ENCODE data around the gene CGREF1. TPM values are rescaled to one million over a fixed set of nuclear protein-coding genes. Genes with fewer than 3 reads are reported as not detected.
A peak's percentile ranks its signal among the peaks of the same experiment; 100 is the strongest.

The CGREF1 gene
- total and polyA plus RNA-seq, 8 donors: 0.31 to 3.4 (median 0.67) TPM

- no peak overlapping the region for H3K27ac ChIP-seq
- no peak overlapping the region for H3K4me3 ChIP-seq
- ATAC-seq: no peak
- no peak for TF ChIP-seq CTCF (IDR thresholded peaks at IDR 0.05)
- peak in 1 of 4 donors; percentile 75 for DNase-seq
- H3K36me3 ChIP-seq: peaks cover 0 to 3% of the 10 kb centered on the region in 2 donors
- peaks cover 9 to 16% of the 10 kb centered on the region in 2 donors for H3K4me1 ChIP-seq
- peaks cover 0 to 12% of the 10 kb centered on the region in 2 donors for H3K27me3 ChIP-seq
- intact Hi-C loops (cut with DNase I): no loop called here
- H3K9me3 ChIP-seq: no peaks in the 10 kb centered on the region
Measured at GRCh38 chr2:27137322-27137935, 18.5 kb upstream of the CGREF1 start.

- Histone ChIP-seq H3K27me3 (peaks cover 0 to 5% of the 10 kb centered on the region in 2 donors), H3K9me3 (no peaks in the 10 kb centered on the region), H3K36me3 (peaks cover 0 to 10% of the 10 kb centered on the region in 2 donors), H3K27ac (no peak overlapping the region), H3K4me3 (no peak overlapping the region), H3K4me1 (peaks cover 9 to 16% of the 10 kb centered on the region in 2 donors)
- no peak for ATAC-seq
- intact Hi-C loops (cut with DNase I): no loop called here
- no peak for TF ChIP-seq CTCF (IDR thresholded peaks at IDR 0.05)
- DNase-seq: no peak
Measured at GRCh38 chr2:27136751-27137150, 17.8 kb upstream of the CGREF1 start.

GRCh38 chr2:27135478-27135955, 16.6 kb upstream of the CGREF1 start:
- no peak for ATAC-seq
- no peak for TF ChIP-seq CTCF (IDR thresholded peaks at IDR 0.05)
- no peak for DNase-seq
- intact Hi-C loops (cut with DNase I): no loop called here
- Histone ChIP-seq H3K27ac (no peak overlapping the region), H3K9me3 (no peaks in the 10 kb centered on the region), H3K4me1 (peaks cover 9 to 16% of the 10 kb centered on the region in 2 donors), H3K4me3 (no peak overlapping the region), H3K27me3 (no peaks in the 10 kb centered on the region), H3K36me3 (peaks cover 0 to 22% of the 10 kb centered on the region in 2 donors)

GRCh38 chr2:27134781-27135477, 16.0 kb upstream of the CGREF1 start:
- peak overlapping the region; percentile 82 to 90 for H3K27ac ChIP-seq
- ATAC-seq: no peak
- H3K9me3 ChIP-seq: no peaks in the 10 kb centered on the region
- H3K4me1 ChIP-seq: peaks cover 9 to 16% of the 10 kb centered on the region in 2 donors
- peak overlapping the region; percentile 98 to 100 for H3K4me3 ChIP-seq
- intact Hi-C loops (cut with DNase I): no loop called here
- peaks cover 0 to 28% of the 10 kb centered on the region in 2 donors for H3K36me3 ChIP-seq
- DNase-seq: no peak
- TF ChIP-seq CTCF (IDR thresholded peaks at IDR 0.05): no peak
- H3K27me3 ChIP-seq: no peaks in the 10 kb centered on the region

Data from left lung (tissue), 10 donors.